ENCODE results near the gene CLDN10.

DNA sequence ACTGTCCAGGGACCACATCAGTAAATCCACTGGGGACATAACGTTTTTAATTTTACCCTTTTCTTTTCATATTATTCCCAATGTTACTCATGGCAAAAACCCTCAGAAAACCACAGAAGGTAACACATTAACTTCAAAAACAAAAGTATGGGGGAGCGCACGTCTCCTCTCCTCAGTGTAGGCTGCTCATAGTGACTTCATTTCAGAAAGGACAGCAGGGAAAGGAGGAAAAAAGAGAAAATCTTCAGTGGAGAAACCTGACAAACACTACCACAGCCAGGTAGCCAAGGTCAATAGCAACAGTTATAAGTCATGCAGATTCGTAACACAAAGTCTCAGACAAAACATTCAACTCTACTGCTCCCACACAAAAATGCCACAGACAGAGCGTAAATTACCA lies 70.6 kb downstream of the CLDN10 start:
- TF ChIP-seq POLR2AphosphoS5 (IDR thresholded peaks at IDR 0.05; ENCODE audit: low read depth, low read length), result no peak
- no peak for TF ChIP-seq TAF1 (IDR thresholded peaks at IDR 0.05; ENCODE audit: borderline replicate concordance, low read depth, low read length)
- no peak for TF ChIP-seq POLR2A (IDR thresholded peaks at IDR 0.05; ENCODE audit: low read depth, low read length)

Measured in GM12892 (cell line).